CD4-positive, alpha-beta T cell treated with Interleukin-4 for 1 hour (primary cell): ENCODE results near the gene RBFA.

ENCODE experiments used
- DNase-seq, 2 donors: peaks; one replicate each; pipeline ENCODE4 v3.0.0-alpha.2; 2020 to 2022

The RBFA gene

GRCh38 chr18:80033181-80034067, 810 bp upstream of the RBFA start:
- peak in 1 of 2 donors; percentile 83 for DNase-seq

DNA sequence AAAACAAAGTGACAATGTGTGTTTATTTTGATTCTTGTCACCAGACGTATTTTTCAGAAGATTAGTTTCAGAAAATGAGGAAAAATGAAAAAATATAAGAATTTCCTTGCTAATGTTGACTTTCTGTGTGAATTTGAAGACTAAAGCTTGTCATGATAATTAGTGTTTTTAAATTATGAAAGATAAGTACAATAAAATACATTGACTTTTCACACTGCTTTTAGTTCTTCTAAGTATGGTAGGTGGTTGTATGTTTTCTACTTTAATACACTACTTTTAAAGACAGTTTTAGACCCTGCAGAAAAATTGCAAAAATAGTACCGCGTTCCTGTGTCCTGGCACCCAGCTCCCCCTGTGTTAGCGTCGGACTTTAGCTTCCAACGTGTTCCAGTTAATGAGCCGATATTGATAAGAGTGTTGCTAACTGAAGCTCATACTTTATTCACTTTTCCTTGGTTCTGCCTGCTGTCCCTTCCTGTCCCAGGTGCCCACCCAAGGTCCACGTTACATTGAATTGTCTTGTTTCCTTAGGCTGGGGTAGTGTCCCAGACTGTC, 695 bp downstream of the RBFA start:
- DNase-seq = no peak

- DNase-seq = no peak
These were observed 1.8 kb downstream of the RBFA start for GRCh38 chr18:80035997-80036396.

DNA sequence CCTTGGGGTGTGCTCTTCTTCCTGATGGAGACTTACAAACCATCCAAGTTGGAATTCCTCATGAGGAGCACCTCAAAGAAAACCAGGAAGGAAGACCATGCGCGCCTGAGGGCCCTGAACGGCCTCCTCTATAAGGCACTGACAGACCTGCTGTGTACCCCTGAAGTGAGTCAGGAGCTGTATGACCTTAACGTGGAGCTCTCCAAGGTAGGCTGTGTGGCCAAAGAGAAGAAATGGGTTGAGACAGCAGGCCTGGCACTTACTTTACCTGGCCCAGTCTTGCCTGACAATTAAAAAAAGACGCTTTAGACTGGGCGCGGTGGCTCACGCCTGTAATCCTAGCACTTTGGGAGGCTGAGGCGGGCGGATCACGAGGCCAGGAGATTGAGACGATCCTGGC, 3.1 kb downstream of the RBFA start:
- no peak for DNase-seq

DNA sequence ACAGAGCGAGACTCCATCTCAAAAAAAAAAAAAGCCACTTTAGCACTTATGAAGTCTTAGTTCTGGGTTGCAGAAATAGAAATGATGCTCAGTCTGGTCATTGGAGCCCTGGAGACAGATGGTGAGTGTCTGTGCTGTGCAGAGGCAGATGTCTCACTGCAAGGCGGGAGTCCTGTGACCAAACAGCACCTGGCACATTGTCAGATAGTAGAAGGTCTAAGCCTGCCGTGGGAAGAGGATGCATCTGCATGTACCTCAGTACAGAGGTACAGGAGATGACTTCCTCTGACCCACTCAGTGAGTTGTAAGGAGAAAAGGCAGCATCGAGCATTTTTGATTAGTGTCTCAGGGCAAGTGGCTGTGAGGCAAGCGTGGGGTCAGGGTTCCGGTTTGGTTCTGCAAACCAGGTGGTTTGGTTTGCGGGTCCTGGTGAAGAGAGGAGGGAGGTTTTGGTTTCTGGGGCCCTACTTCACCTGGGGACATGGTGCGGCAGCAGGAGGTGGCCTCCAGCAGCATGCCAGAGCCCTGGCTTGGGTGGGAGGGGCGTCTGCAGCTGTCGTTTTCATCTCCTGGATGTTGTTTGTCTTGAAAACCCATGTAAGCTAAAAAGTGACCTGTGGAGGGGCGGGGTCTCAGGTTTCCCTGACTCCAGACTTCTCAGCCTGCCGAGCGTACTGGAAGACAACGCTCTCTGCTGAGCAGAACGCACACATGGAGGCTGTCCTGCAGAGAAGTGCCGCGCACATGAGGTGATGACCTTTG, 3.8 kb downstream of the RBFA start:
- no peak for DNase-seq

DNA sequence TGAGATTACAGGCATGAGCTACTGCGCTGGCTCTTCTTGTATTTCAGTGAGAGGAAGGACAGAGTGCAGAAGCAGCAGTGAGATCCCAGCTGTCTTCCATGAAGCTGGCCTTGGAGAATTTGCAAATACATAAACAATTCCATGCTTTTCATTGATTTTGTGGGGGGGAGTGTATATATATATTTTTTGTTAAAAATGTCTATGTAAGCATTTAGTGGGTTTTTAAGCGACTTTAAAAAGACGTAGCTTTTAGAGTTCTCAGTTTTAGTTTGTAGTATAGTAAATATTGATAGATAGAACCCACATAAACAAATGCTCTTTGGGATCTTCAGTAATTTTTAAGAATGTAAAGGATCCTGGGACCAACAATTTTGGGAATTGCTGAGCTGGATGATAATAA, 6.3 kb downstream of the RBFA start:
- DNase-seq = no peak

DNA sequence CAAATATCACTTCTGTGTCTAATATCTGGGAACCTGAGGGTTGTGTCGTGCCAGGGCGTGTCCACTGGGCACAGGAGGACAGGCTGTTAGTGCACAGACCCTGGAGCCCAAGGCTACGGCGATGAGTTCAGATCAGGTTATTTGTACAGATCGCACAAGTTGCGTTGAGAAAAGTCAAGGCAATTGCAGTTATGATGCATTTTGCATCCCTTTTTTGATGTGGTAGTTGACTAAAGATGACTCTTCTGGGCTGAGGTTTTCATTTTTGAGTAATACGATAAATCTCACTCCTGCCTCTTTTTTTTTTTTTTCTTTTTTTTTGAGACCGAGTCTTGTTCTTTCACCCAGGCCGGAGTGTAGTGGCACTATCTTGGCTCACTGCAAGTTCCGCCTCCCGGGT, 7.2 kb downstream of the RBFA start:
- no peak for DNase-seq

- DNase-seq = peak in 1 of 2 donors; percentile 13
These were observed 8.6 kb downstream of the RBFA start for GRCh38 chr18:80042785-80043184.

- no peak for DNase-seq
These were observed 9.8 kb downstream of the RBFA start for GRCh38 chr18:80044072-80044471.

- DNase-seq = no peak
These were observed 11.8 kb downstream of the RBFA start for GRCh38 chr18:80046011-80046410.

- DNase-seq = no peak
These were observed 12.2 kb downstream of the RBFA start for GRCh38 chr18:80046431-80046830.

GRCh38 chr18:80046961-80047541, 12.8 kb downstream of the RBFA start:
- DNase-seq = no peak

- no peak for DNase-seq
These were observed 16.6 kb downstream of the RBFA start for GRCh38 chr18:80050797-80051196.

GRCh38 chr18:80056095-80056494, 21.9 kb downstream of the RBFA start:
- no peak for DNase-seq

- DNase-seq = no peak
These were observed 25.7 kb downstream of the RBFA start for GRCh38 chr18:80059945-80060344.

DNA sequence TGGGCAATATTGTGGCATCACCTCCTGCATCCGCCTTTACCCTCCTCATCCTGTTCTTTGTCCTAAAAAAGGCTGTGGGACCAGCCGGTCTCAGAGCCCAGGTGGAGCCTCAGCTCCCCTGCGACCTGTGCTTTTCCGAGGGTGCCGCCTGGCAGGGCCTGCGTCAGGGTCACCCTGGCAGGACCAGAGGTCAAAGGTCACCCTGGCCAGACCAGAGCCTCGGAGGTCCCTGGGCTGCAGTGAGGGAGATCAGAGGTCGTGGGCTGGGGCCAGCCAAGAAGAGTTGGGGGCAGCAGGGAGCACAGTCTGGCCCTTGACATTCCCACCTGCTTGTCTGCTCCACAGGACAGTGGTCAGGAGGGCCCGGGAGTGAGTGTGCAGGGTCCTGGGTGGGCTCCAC, 31.5 kb downstream of the RBFA start:
- DNase-seq = no peak

GRCh38 chr18:80067321-80067720, 33.1 kb downstream of the RBFA start:
- DNase-seq = no peak

DNA sequence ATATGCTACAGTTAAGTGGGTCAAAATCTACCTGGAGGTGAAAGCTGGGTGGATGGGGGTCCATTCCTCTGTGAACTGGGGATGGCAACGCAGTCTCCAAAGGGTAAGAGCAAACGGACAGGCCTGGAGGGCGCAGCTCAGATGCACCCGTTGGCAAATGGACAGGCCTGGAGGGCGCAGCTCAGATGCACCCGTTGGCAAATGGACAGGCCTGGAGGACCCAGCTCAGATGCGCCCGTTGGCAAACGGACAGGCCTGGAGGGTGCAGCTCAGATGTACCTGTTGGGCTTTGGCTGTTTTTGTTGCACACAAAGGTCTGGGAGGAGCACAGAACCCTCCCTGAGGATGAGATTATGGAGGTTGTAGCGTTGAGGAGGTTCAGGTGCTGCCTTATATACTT, 33.7 kb downstream of the RBFA start:
- DNase-seq = no peak

- DNase-seq = no peak
These were observed 34.5 kb downstream of the RBFA start for GRCh38 chr18:80068571-80069272.

DNA sequence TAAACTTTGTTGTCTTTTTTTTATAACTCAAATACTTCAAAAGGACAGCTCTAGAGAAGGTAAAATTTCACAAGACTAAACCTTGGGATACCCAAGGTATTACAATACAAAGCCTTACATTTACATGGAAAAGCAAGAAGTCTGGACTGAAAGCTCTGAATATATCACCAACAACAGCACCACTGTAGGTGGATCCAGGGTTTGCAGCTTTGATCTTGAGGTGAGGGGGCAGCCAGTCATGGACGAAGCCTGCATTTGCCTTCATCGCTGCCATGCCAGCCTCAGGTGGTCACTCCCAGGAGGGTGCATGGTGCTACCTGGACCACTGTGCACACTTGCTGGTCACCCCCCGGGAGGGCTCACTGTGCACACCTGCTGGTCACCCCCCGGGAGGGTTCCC, 36.6 kb downstream of the RBFA start:
- no peak for DNase-seq

DNA sequence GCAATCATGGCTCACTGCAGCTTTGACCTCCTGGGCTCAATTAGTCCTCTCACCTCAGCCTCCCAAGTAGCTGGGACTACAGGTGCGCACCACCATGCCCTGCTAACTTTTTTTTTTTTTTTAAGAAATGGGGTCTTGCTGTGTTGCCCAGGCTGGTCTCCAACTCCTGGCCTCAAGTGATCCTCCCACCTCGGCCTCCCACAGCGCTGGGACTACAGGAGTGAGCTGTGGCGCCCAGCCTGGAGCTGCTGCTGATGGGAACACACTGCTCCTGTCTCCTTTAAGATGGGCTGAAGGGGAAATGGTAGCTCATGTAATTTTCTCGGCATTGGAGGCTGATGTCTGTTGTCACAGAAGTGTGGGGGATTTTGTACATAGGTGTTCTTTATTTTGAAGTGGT, 39.9 kb downstream of the RBFA start:
- no peak for DNase-seq

DNA sequence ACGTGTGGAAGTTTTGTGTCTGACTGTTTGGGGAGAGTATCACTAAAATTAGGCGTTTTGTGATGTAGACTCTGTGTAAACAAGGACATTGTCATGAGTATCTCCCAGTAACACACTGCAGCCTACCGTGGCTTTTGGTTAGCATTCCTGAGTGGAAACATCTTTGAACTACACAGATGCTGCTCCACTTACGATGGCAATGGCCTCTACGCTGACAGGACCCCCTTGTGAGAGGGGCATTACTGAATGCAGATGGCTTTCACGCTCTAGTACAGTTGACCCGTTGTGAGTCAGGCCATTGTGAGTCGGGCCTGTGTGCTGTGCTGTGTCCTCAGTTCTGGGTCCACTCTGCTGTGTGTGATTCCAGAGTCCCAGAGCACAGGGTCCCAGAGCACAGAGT, 40.5 kb downstream of the RBFA start:
- no peak for DNase-seq

- DNase-seq = no peak
These were observed 41.7 kb downstream of the RBFA start for GRCh38 chr18:80075940-80076339.
